ENCODE data around the gene TMEM50A. TPM values are rescaled to one million over a fixed set of nuclear protein-coding genes. Genes with fewer than 3 reads are reported as not detected.
"Not testable (repeated sequence)": the region's sequence is repeated elsewhere in the genome, so short reads cannot be mapped to it uniquely, and the experiment has no call there.

TMEM50A gene
- total RNA-seq, 1 experiment from 2014 or later: 95.9 TPM

GRCh38 chr1:25304936-25305335 lies 33.2 kb upstream of the TMEM50A start:
- H3K9me3 ChIP-seq (ENCODE audit: control insufficient read depth, low read depth, low read length); H4K91ac ChIP-seq (ENCODE audit: insufficient read length, low read depth, low read length); H4K5ac ChIP-seq (ENCODE audit: insufficient read length, low read depth, low read length); H3K4me2 ChIP-seq (ENCODE audit: insufficient read depth, insufficient read length, low read length); H3K4me3 Mint-ChIP-seq; H3K14ac ChIP-seq (ENCODE audit: insufficient read depth, low read length); H3K23ac ChIP-seq (ENCODE audit: insufficient read length, low read depth, low read length); H2BK5ac ChIP-seq (ENCODE audit: insufficient read length, low read length); H2BK15ac ChIP-seq (ENCODE audit: low read depth, low read length); H3K27me3 Mint-ChIP-seq (ENCODE audit: low read depth); H2BK20ac ChIP-seq (ENCODE audit: low read depth, low read length, poor library complexity, severe bottlenecking); H4K8ac ChIP-seq (replicated peaks; ENCODE audit: insufficient read length, low read depth, low read length); H2AFZ ChIP-seq (ENCODE audit: low read length); H3K23me2 ChIP-seq (ENCODE audit: insufficient read length, low read depth, low read length, poor library complexity, severe bottlenecking); H3K4ac ChIP-seq (ENCODE audit: low read depth, low read length); H2BK12ac ChIP-seq (ENCODE audit: insufficient read length, low read depth, low read length); H2BK120ac ChIP-seq (ENCODE audit: low read depth, low read length, poor library complexity, severe bottlenecking); H2AK5ac ChIP-seq (ENCODE audit: insufficient read length, low read length); H3K36me3 Mint-ChIP-seq (ENCODE audit: insufficient read depth in 1 of 3, low read depth in 3 of 3); H3K79me1 ChIP-seq (ENCODE audit: insufficient read depth, low read depth, low read length, poor library complexity, severe bottlenecking); H3K27ac Mint-ChIP-seq; H3K27ac ChIP-seq (ENCODE audit: insufficient read length, low read depth, low read length); H3K4me1 ChIP-seq (ENCODE audit: insufficient read depth, low read length); H3K27me3 ChIP-seq (ENCODE audit: insufficient read depth, low read length); H3K9ac ChIP-seq (ENCODE audit: extremely low read depth, insufficient read length, low read length); H3K18ac ChIP-seq (ENCODE audit: insufficient read length, low read depth, low read length); H4K20me1 ChIP-seq (ENCODE audit: control insufficient read depth, insufficient read depth, insufficient read length); H3K4me1 Mint-ChIP-seq; H3K56ac ChIP-seq (ENCODE audit: insufficient read length, low read depth, low read length); H3T11ph ChIP-seq (ENCODE audit: low read length); H3K9me3 Mint-ChIP-seq; DNase-seq; H3K79me2 ChIP-seq (ENCODE audit: insufficient read depth, low read length): not testable (repeated sequence)
- WGBS (ENCODE audit: extremely low coverage, insufficient read length, low lambda C conversion rate): no CpG with 5 or more reads among the region's 4 CpGs

GRCh38 chr1:25308168-25308567 lies 30.0 kb upstream of the TMEM50A start:
- not testable (repeated sequence) for H3K14ac ChIP-seq (ENCODE audit: insufficient read depth, low read length); H3K4me1 ChIP-seq (ENCODE audit: insufficient read depth, low read length); H2BK15ac ChIP-seq (ENCODE audit: low read depth, low read length); H3K56ac ChIP-seq (ENCODE audit: insufficient read length, low read depth, low read length); H3K23ac ChIP-seq (ENCODE audit: insufficient read length, low read depth, low read length); H3K27me3 ChIP-seq (ENCODE audit: insufficient read depth, low read length); H3K4me2 ChIP-seq (ENCODE audit: insufficient read depth, insufficient read length, low read length); H3K36me3 Mint-ChIP-seq (ENCODE audit: insufficient read depth in 1 of 3, low read depth in 3 of 3); H3K27ac Mint-ChIP-seq; H4K91ac ChIP-seq (ENCODE audit: insufficient read length, low read depth, low read length); H3K9me3 ChIP-seq (ENCODE audit: control insufficient read depth, low read depth, low read length); H3K23me2 ChIP-seq (ENCODE audit: insufficient read length, low read depth, low read length, poor library complexity, severe bottlenecking); H3K27ac ChIP-seq (ENCODE audit: insufficient read length, low read depth, low read length); H4K8ac ChIP-seq (replicated peaks; ENCODE audit: insufficient read length, low read depth, low read length); H2BK120ac ChIP-seq (ENCODE audit: low read depth, low read length, poor library complexity, severe bottlenecking); H3K4me1 Mint-ChIP-seq; DNase-seq; H3K9me3 Mint-ChIP-seq; H3K4me3 Mint-ChIP-seq; H2AK5ac ChIP-seq (ENCODE audit: insufficient read length, low read length); H3K79me1 ChIP-seq (ENCODE audit: insufficient read depth, low read depth, low read length, poor library complexity, severe bottlenecking); H4K5ac ChIP-seq (ENCODE audit: insufficient read length, low read depth, low read length); H2BK20ac ChIP-seq (ENCODE audit: low read depth, low read length, poor library complexity, severe bottlenecking); H3K27me3 Mint-ChIP-seq (ENCODE audit: low read depth); H2BK5ac ChIP-seq (ENCODE audit: insufficient read length, low read length); H2AFZ ChIP-seq (ENCODE audit: low read length); H3K9ac ChIP-seq (ENCODE audit: extremely low read depth, insufficient read length, low read length); H3K18ac ChIP-seq (ENCODE audit: insufficient read length, low read depth, low read length); H3T11ph ChIP-seq (ENCODE audit: low read length); H4K20me1 ChIP-seq (ENCODE audit: control insufficient read depth, insufficient read depth, insufficient read length); H3K4ac ChIP-seq (ENCODE audit: low read depth, low read length); H2BK12ac ChIP-seq (ENCODE audit: insufficient read length, low read depth, low read length); H3K79me2 ChIP-seq (ENCODE audit: insufficient read depth, low read length)
- no CpG with 5 or more reads among the region's 1 CpG for WGBS (ENCODE audit: extremely low coverage, insufficient read length, low lambda C conversion rate)
